ENCODE results near the gene PLA2G4A. TPM values are rescaled to one million over a fixed set of nuclear protein-coding genes. Genes with fewer than 3 reads are reported as not detected.

PLA2G4A gene
- polyA plus RNA-seq, 1 of the 3 experiments (the other 2 are of a cell fraction) = 0.26 TPM

- no peak for TF ChIP-seq EZH2phosphoT487 (IDR thresholded peaks at IDR 0.05; ENCODE audit: borderline replicate concordance, low read depth)
These were observed 180.6 kb downstream of the PLA2G4A start (continued) for GRCh38 chr1:187009320-187009719.

- Histone ChIP-seq H3K9me2 (no peaks in the 10 kb centered on the region), H3K9me3 (0 out of 2 replicates have a peak, but pooled peaks cover 11% of the 10 kb centered on the region), H3K9ac (no peak overlapping the region), H3K27ac (ENCODE audit: low read depth in 2 of 2, low read length in 1 of 2) (no peak overlapping the region), H3F3A (replicated peaks; ENCODE audit: insufficient read depth) (no peaks in the 10 kb centered on the region), H3K79me2 (ENCODE audit: insufficient read depth) (no peaks in the 10 kb centered on the region), H2AFZ (ENCODE audit: low read depth) (no peak overlapping the region), H3K4me2 (no peak overlapping the region), H3K4me1 (ENCODE audit: control insufficient read depth in 1 of 2, insufficient read depth in 2 of 2, low read depth in 1 of 2, low read length in 1 of 2) (no peaks in the 10 kb centered on the region), H3K27me3 (ENCODE audit: insufficient read depth) (no peaks in the 10 kb centered on the region), H3K4me3 (ENCODE audit: low read depth in 2 of 2, low read length in 1 of 2) (no peak overlapping the region), H3K36me3 (replicated peaks in 1 of 2; ENCODE audit: control insufficient read depth in 1 of 2, insufficient read depth in 2 of 2, low read length in 1 of 2) (peaks cover 0 to 4% of the 10 kb centered on the region in 2 experiments), H4K20me1 (ENCODE audit: insufficient read depth) (no peaks in the 10 kb centered on the region)
- TF ChIP-seq YY1 (IDR thresholded peaks at IDR 0.05; ENCODE audit: low read depth) (no peak), RCOR1 (IDR thresholded peaks at IDR 0.05; ENCODE audit: low read length) (no peak), USF2 (IDR thresholded peaks at IDR 0.05; ENCODE audit: borderline replicate concordance, low read depth, low read length) (no peak), RFX5 (IDR thresholded peaks at IDR 0.05; ENCODE audit: low read length) (no peak), ELF1 (IDR thresholded peaks at IDR 0.05) (no peak), TAF1 (IDR thresholded peaks at IDR 0.05; ENCODE audit: borderline replicate concordance, low read depth, low read length) (no peak), PBX3 (IDR thresholded peaks at IDR 0.05) (no peak), IRF3 (IDR thresholded peaks at IDR 0.05; ENCODE audit: low read depth, low read length) (no peak), USF1 (IDR thresholded peaks at IDR 0.05; ENCODE audit: borderline replicate concordance, low read depth) (no peak), FOSL2 (IDR thresholded peaks at IDR 0.05; ENCODE audit: borderline replicate concordance, low read depth) (no peak), SMC3 (IDR thresholded peaks at IDR 0.05; ENCODE audit: low read depth, low read length) (no peak)
- 77% methylated on average over 4 of the region's 4 CpGs for WGBS (ENCODE audit: low lambda C conversion rate)
- ChIA-PET CTCF (interaction anchor here (1.0 to 1.1 kb wide), 2 partner anchors 10 to 17 kb away, joined by 3 to 6 read pairs; no protein-coding TSS in a partner anchor), POLR2A (no interaction called here)
- DNase-seq = no peak
These were observed 182.0 kb downstream of the PLA2G4A start for GRCh38 chr1:187010571-187011309.
